Colon (tissue), 2 donors: ENCODE measurements around the gene CDH13.

Source experiments
- FAIRE-seq: peaks from 2 replicates; lab custom pipeline; 2012; peaks lifted over from hg19 to GRCh38; lab: Jason Lieb, UNC
- donor health status: control.
- donor health status: control.

CDH13 gene

GRCh38 chr16:82954224-82954929 is 327.6 kb downstream of the CDH13 start:
- FAIRE-seq = no peak

- FAIRE-seq = no peak
These were observed 329.1 kb downstream of the CDH13 start for GRCh38 chr16:82955741-82956348.

GRCh38 chr16:82957212-82957611 is 330.4 kb downstream of the CDH13 start:
- no peak for FAIRE-seq

- FAIRE-seq = no peak
These were observed 334.1 kb downstream of the CDH13 start for GRCh38 chr16:82960918-82961317.

- no peak for FAIRE-seq
These were observed 336.9 kb downstream of the CDH13 start for GRCh38 chr16:82963653-82964052.

- FAIRE-seq = no peak
These were observed 339.0 kb downstream of the CDH13 start for GRCh38 chr16:82965808-82966207.

- no peak for FAIRE-seq
These were observed 340.7 kb downstream of the CDH13 start for GRCh38 chr16:82967424-82967823.

- no peak for FAIRE-seq
These were observed 344.4 kb downstream of the CDH13 start for GRCh38 chr16:82971126-82971525.

GRCh38 chr16:82972331-82972919 is 345.7 kb downstream of the CDH13 start:
- no peak for FAIRE-seq

- no peak for FAIRE-seq
These were observed 352.8 kb downstream of the CDH13 start for GRCh38 chr16:82979406-82980111.

- FAIRE-seq = no peak
These were observed 354.0 kb downstream of the CDH13 start for GRCh38 chr16:82980810-82981209.

GRCh38 chr16:82987767-82988166 is 361.0 kb downstream of the CDH13 start:
- no peak for FAIRE-seq

GRCh38 chr16:82990155-82990554 is 363.4 kb downstream of the CDH13 start:
- no peak for FAIRE-seq

GRCh38 chr16:82991410-82991809 is 364.6 kb downstream of the CDH13 start:
- FAIRE-seq = no peak

GRCh38 chr16:82991966-82992675 is 365.4 kb downstream of the CDH13 start:
- no peak for FAIRE-seq

GRCh38 chr16:82992786-82993185 is 366.0 kb downstream of the CDH13 start:
- FAIRE-seq = no peak

GRCh38 chr16:82993415-82993814 is 366.6 kb downstream of the CDH13 start:
- FAIRE-seq = no peak

GRCh38 chr16:82993926-82994325 is 367.2 kb downstream of the CDH13 start:
- FAIRE-seq = no peak

GRCh38 chr16:82995286-82995923 is 368.6 kb downstream of the CDH13 start:
- no peak for FAIRE-seq

GRCh38 chr16:82995924-82996441 is 369.2 kb downstream of the CDH13 start:
- FAIRE-seq = no peak

GRCh38 chr16:82996814-82997213 is 370.0 kb downstream of the CDH13 start:
- FAIRE-seq = no peak

- no peak for FAIRE-seq
These were observed 372.9 kb downstream of the CDH13 start for GRCh38 chr16:82999711-83000110.
